ENCODE measurements around the gene P2RX4. TPM values are rescaled to one million over a fixed set of nuclear protein-coding genes. Genes with fewer than 3 reads are reported as not detected.

P2RX4 gene
- polyA plus RNA-seq, 3 donors: 61.8 to 87.7 (median 74.7) TPM

DNA sequence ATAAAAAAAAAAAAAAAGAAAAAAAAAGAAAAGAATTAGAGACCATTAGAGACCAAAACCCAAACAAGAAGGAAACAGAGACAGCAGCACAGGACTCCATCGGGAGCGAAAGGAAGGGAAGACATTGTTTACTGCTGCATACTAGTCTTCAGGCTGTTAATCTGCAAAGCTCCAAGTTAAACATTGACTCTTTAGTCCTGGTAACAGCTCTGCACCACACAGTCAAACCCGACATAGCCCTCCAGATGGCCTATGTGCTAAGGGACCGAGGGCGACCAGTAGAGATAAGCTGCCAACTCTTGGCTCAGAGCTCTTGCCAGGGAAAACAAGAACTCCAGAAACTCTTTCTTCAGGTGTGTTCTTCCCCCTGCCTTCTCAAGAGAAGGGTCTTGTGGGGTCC is 7.8 kb downstream of the P2RX4 start:
- Mint-ChIP-seq H3K27me3 (ENCODE audit: low read depth in 3 of 3) (peaks cover 0 to 3% (median 0%) of the 10 kb centered on the region in 3 donors), H3K4me1 (peaks cover 44% of the 10 kb centered on the region), H3K36me3 (peaks cover 55 to 74% of the 10 kb centered on the region in 2 donors), H3K9me3 (no peaks in the 10 kb centered on the region), H3K27ac (peak overlapping the region in 2 of 7 donors; percentile 33 to 50), H3K4me3 (no peak overlapping the region)
- TF ChIP-seq, protein P1, sequence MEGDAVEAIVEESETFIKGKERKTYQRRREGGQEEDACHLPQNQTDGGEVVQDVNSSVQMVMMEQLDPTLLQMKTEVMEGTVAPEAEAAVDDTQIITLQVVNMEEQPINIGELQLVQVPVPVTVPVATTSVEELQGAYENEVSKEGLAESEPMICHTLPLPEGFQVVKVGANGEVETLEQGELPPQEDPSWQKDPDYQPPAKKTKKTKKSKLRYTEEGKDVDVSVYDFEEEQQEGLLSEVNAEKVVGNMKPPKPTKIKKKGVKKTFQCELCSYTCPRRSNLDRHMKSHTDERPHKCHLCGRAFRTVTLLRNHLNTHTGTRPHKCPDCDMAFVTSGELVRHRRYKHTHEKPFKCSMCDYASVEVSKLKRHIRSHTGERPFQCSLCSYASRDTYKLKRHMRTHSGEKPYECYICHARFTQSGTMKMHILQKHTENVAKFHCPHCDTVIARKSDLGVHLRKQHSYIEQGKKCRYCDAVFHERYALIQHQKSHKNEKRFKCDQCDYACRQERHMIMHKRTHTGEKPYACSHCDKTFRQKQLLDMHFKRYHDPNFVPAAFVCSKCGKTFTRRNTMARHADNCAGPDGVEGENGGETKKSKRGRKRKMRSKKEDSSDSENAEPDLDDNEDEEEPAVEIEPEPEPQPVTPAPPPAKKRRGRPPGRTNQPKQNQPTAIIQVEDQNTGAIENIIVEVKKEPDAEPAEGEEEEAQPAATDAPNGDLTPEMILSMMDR (IDR thresholded peaks at IDR 0.05): no peak
- peaks cover 37 to 41% of the 10 kb centered on the region in 2 donors for H3K4me1 ChIP-seq (ENCODE audit: control insufficient read depth in 1 of 2, insufficient read depth in 2 of 2, low read length in 2 of 2)
- 100% methylated on average over 4 of the region's 5 CpGs for WGBS (ENCODE audit: insufficient coverage)
- peaks cover 50% of the 10 kb centered on the region for H3K79me2 ChIP-seq (ENCODE audit: insufficient read depth, low read length)
- H3K4me3 ChIP-seq (replicated peaks in 1 of 3; ENCODE audit: low read depth in 2 of 3, low read length in 3 of 3): no peak overlapping the region
- no peak overlapping the region for H2AFZ ChIP-seq (ENCODE audit: insufficient read depth, low read depth, low read length, poor library complexity, severe bottlenecking)
- H3K9ac ChIP-seq (ENCODE audit: insufficient read depth, low read length, poor library complexity, severe bottlenecking): no peak overlapping the region
- no peak overlapping the region for H3K4me2 ChIP-seq (replicated peaks; ENCODE audit: extremely low read depth, low read length, poor library complexity, severe bottlenecking)
- H4K20me1 ChIP-seq (ENCODE audit: insufficient read depth, low read length): no peaks in the 10 kb centered on the region
- no peaks in the 10 kb centered on the region for H3K27me3 ChIP-seq (ENCODE audit: control insufficient read depth in 2 of 2, insufficient read depth in 2 of 2, low read length in 2 of 2)
- H3K27ac ChIP-seq (ENCODE audit: low read depth in 1 of 2, low read length in 2 of 2): no peak overlapping the region
- H3K36me3 ChIP-seq (replicated peaks in 1 of 2; ENCODE audit: control insufficient read depth in 1 of 2, insufficient read depth in 2 of 2, low read length in 2 of 2): peaks cover 44 to 64% of the 10 kb centered on the region in 2 donors
- no peak for DNase-seq
- intact Hi-C loops (cut with micrococcal nuclease): loop anchor here in 1 of 2 donors (5.0 kb wide), 1 partner anchor 40 kb away; no protein-coding TSS in a partner anchor
- no peaks in the 10 kb centered on the region for H3K9me3 ChIP-seq (replicated peaks in 1 of 2; ENCODE audit: control insufficient read depth in 1 of 2, insufficient read depth in 1 of 2, low read length in 2 of 2)

DNA sequence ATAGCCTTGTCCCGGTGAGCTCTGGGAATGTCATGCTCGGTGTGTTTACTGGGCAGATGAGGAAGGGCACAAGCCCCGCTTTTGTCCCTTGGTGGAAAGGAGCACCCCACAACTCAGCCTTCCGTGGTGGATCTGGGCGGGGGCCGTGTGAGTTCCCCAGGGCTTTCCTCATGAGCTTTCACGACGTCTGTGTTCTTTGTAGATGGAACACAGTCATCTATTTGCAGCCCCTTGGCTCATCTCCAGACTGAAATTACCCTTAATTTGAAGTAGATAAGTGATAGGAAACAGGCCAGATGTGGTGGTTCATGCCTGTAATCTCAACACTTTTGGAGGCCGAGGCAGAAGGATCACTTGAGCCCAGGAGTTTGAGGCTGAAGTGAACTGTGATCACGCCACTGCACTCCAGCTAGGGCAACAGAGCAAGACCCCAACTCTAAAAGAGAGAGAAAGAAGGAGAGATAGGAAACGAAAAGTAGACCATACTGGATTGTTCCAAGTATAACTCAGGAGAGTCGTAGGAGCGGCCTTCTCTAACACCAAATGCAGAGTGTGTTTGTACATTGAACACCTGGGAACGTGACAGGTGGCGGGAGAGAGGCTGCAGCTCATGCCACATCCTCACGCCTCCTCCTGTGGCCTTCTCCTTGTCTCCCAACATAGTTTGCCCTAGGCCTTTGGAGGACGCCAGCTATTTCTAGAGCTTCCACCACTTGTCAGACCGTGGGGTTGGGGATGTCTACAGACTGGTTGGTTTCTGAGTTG is 8.8 kb downstream of the P2RX4 start:
- Mint-ChIP-seq H3K9me3 (no peaks in the 10 kb centered on the region), H3K36me3 (peaks cover 63 to 77% of the 10 kb centered on the region in 2 donors), H3K4me1 (peaks cover 43% of the 10 kb centered on the region), H3K27ac (peak overlapping the region in 3 of 7 donors; percentile 34 to 74 (median 46)), H3K27me3 (ENCODE audit: low read depth in 3 of 3) (peaks cover 0 to 3% (median 0%) of the 10 kb centered on the region in 3 donors), H3K4me3 (no peak overlapping the region)
- intact Hi-C loops (cut with micrococcal nuclease): loop anchor here in 1 of 2 donors (5.0 kb wide), 1 partner anchor 41 kb away; no protein-coding TSS in a partner anchor
- WGBS (ENCODE audit: insufficient coverage): 98% methylated on average over 9 of the region's 18 CpGs
- peaks cover 41% of the 10 kb centered on the region for H3K79me2 ChIP-seq (ENCODE audit: insufficient read depth, low read length)
- H3K4me1 ChIP-seq (ENCODE audit: control insufficient read depth in 1 of 2, insufficient read depth in 2 of 2, low read length in 2 of 2): peaks cover 36 to 38% of the 10 kb centered on the region in 2 donors
- H3K9ac ChIP-seq (ENCODE audit: insufficient read depth, low read length, poor library complexity, severe bottlenecking): no peak overlapping the region
- H3K4me3 ChIP-seq (replicated peaks in 1 of 3; ENCODE audit: low read depth in 2 of 3, low read length in 3 of 3): no peak overlapping the region
- no peaks in the 10 kb centered on the region for H3K9me3 ChIP-seq (replicated peaks in 1 of 2; ENCODE audit: control insufficient read depth in 1 of 2, insufficient read depth in 1 of 2, low read length in 2 of 2)
- DNase-seq: no peak
- TF ChIP-seq, protein P1 (IDR thresholded peaks at IDR 0.05): no peak
- no peaks in the 10 kb centered on the region for H3K27me3 ChIP-seq (ENCODE audit: control insufficient read depth in 2 of 2, insufficient read depth in 2 of 2, low read length in 2 of 2)
- H3K27ac ChIP-seq (ENCODE audit: low read depth in 1 of 2, low read length in 2 of 2): peak overlapping the region in 1 of 2 donors; percentile 3
- H4K20me1 ChIP-seq (ENCODE audit: insufficient read depth, low read length): peaks cover 5% of the 10 kb centered on the region
- peaks cover 51 to 74% of the 10 kb centered on the region in 2 donors for H3K36me3 ChIP-seq (replicated peaks in 1 of 2; ENCODE audit: control insufficient read depth in 1 of 2, insufficient read depth in 2 of 2, low read length in 2 of 2)
- H3K4me2 ChIP-seq (replicated peaks; ENCODE audit: extremely low read depth, low read length, poor library complexity, severe bottlenecking): no peak overlapping the region
- no peak overlapping the region for H2AFZ ChIP-seq (ENCODE audit: insufficient read depth, low read depth, low read length, poor library complexity, severe bottlenecking)
